IMR-90 (cell line): ENCODE data around the gene EDEM3. TPM values are rescaled to one million over a fixed set of nuclear protein-coding genes. Genes with fewer than 3 reads are reported as not detected.
A peak's percentile ranks its signal among the peaks of the same experiment; 100 is the strongest.

ENCODE experiments used
- ATAC-seq: fragments of 200-7000 bp; cut with Tn5 transposase; 2 replicates; pipeline ENCODE4 v1.9.1; 2020; ENCODE audit warnings: low read depth, mild to moderate bottlenecking, moderate library complexity
- BruUV-seq: library from RNA; stranded (reverse); fragments of 400-500 nt; replicated peaks from 2 replicates; lab custom pipeline; 2021; lab: Mats Ljungman, UMichigan
- CTCF ChIA-PET: fragments of 300-600 bp; formaldehyde crosslinking; extraction: SDS; loops from one replicate; lab custom pipeline; 2021; ENCODE audit warnings: antibody characterized with exemption; lab: Yijun Ruan, JAX
- POLR2A ChIA-PET: fragments of 300-600 bp; sonication (Branson Sonifier 250); formaldehyde crosslinking; loops from one replicate; lab custom pipeline; 2022; ENCODE audit warnings: antibody characterized with exemption; ENCODE audit not compliant: unreplicated experiment; lab: Charles Lee
- DNase-seq: peaks from one replicate; pipeline ENCODE4 v3.0.0; 2013
- H2AFZ ChIP-seq: replicated peaks from 2 replicates; pipeline ENCODE3; 2013; ENCODE audit warnings: low read length, mild to moderate bottlenecking; ENCODE audit not compliant: poor library complexity
- H2AK5ac ChIP-seq: 2 replicates; pipeline ENCODE4 v1.6.1; 2013; ENCODE audit warnings: low read depth, low read length, inconsistent platforms
- H2AK9ac ChIP-seq: replicated peaks from 2 replicates; pipeline ENCODE3; 2013; ENCODE audit warnings: mild to moderate bottlenecking, low read depth, low read length, moderate library complexity; ENCODE audit not compliant: poor library complexity
- H2BK120ac ChIP-seq: 2 replicates; pipeline ENCODE4 v1.6.1; 2013; ENCODE audit warnings: low read depth, low read length, inconsistent platforms
- H2BK15ac ChIP-seq: 3 replicates; pipeline ENCODE4 v1.6.1; 2013; ENCODE audit warnings: low read depth, low read length, inconsistent platforms
- H2BK20ac ChIP-seq: 2 replicates; pipeline ENCODE4 v1.6.1; 2013; ENCODE audit warnings: low read depth, mild to moderate bottlenecking, inconsistent platforms, low read length, moderate library complexity
- H2BK5ac ChIP-seq: 2 replicates; pipeline ENCODE4 v1.6.1; 2013; ENCODE audit warnings: mild to moderate bottlenecking, low read depth, low read length, inconsistent platforms; ENCODE audit not compliant: poor library complexity, severe bottlenecking
- H3K14ac ChIP-seq: replicated peaks from 2 replicates; pipeline ENCODE4 v1.6.1; 2013; ENCODE audit warnings: low read depth, low read length, inconsistent platforms
- H3K18ac ChIP-seq: 2 replicates; pipeline ENCODE4 v1.6.1; 2013; ENCODE audit warnings: low read depth, low read length, control low read depth
- H3K23ac ChIP-seq: 2 replicates; pipeline ENCODE4 v1.6.1; 2013; ENCODE audit warnings: low read depth, low read length, inconsistent platforms
- H3K27ac ChIP-seq: 2 replicates; pipeline ENCODE4 v1.5.1; 2013; ENCODE audit warnings: mild to moderate bottlenecking, control low read depth, low read length; ENCODE audit not compliant: insufficient read depth
- H3K27me3 ChIP-seq: 2 replicates; pipeline ENCODE4 v1.6.1; 2013; ENCODE audit warnings: low read length; ENCODE audit not compliant: control insufficient read depth, insufficient read depth
- H3K36me3 ChIP-seq: 2 replicates; pipeline ENCODE4 v1.6.1; 2013; ENCODE audit warnings: low read length, mixed read lengths; ENCODE audit not compliant: control insufficient read depth, insufficient read depth
- H3K4ac ChIP-seq: 2 replicates; pipeline ENCODE4 v1.6.1; 2013; ENCODE audit warnings: low read depth, low read length, inconsistent platforms
- H3K4me1 ChIP-seq: 2 replicates; pipeline ENCODE4 v1.6.1; 2013; ENCODE audit warnings: low read length, mixed read lengths; ENCODE audit not compliant: control insufficient read depth, insufficient read depth
- H3K4me2 ChIP-seq: 2 replicates; pipeline ENCODE4 v1.6.1; 2013; ENCODE audit warnings: low read depth, mild to moderate bottlenecking, control low read depth, low read length, moderate library complexity
- H3K4me3 ChIP-seq: 2 replicates; pipeline ENCODE4 v1.5.1; 2013; ENCODE audit warnings: low read depth, mild to moderate bottlenecking, control low read depth, low read length, moderate library complexity; ENCODE audit not compliant: insufficient read depth
- H3K56ac ChIP-seq: 2 replicates; pipeline ENCODE4 v1.6.1; 2013; ENCODE audit warnings: low read length, inconsistent platforms; ENCODE audit not compliant: insufficient read depth; ENCODE audit errors: extremely low read depth
- H3K79me1 ChIP-seq, 2 experiments: 2 replicates each; pipeline ENCODE4 v1.6.1; 2013; ENCODE audit warnings: low read length in 2 of 2, inconsistent platforms in 1 of 2, low read depth in 1 of 2
- H3K9ac ChIP-seq: 2 replicates; pipeline ENCODE4 v1.6.1; 2013; ENCODE audit warnings: low read depth, low read length, control low read depth
- H3K9me1 ChIP-seq: 2 replicates; pipeline ENCODE4 v1.6.1; 2013; ENCODE audit warnings: low read length, inconsistent platforms; ENCODE audit not compliant: insufficient read depth
- H3K9me3 ChIP-seq: 2 replicates; pipeline ENCODE4 v1.6.1; 2013; ENCODE audit warnings: low read length; ENCODE audit not compliant: control insufficient read depth, insufficient read depth
- H4K20me1 ChIP-seq: 2 replicates; pipeline ENCODE4 v1.6.1; 2013; ENCODE audit warnings: low read length, inconsistent platforms; ENCODE audit not compliant: insufficient read depth
- H4K5ac ChIP-seq: 2 replicates; pipeline ENCODE4 v1.6.1; 2013; ENCODE audit warnings: mild to moderate bottlenecking, low read depth, low read length, control low read depth
- H4K8ac ChIP-seq, 2 experiments: 2 replicates each; pipeline ENCODE4 v1.6.1; 2013; ENCODE audit warnings: low read depth in 2 of 2, low read length in 2 of 2, control low read depth in 1 of 2, inconsistent platforms in 1 of 2
- H4K91ac ChIP-seq: 2 replicates; pipeline ENCODE4 v1.6.1; 2013; ENCODE audit warnings: low read depth, low read length, inconsistent platforms; ENCODE audit not compliant: insufficient read depth
- BHLHE40 ChIP-seq: fragments of 150-350 bp; IDR thresholded peaks from 2 replicates; pipeline ENCODE4 v1.6.1; 2016; ENCODE audit warnings: mild to moderate bottlenecking, low read depth, low read length
- CEBPB ChIP-seq: IDR thresholded peaks from 2 replicates; pipeline ENCODE4 v1.6.1; 2012; ENCODE audit warnings: low read depth, low read length, improper control_type of control experiment
- CHD1 ChIP-seq: IDR thresholded peaks from 2 replicates; pipeline ENCODE4 v1.6.1; 2012; ENCODE audit warnings: low read depth, low read length, improper control_type of control experiment
- CTCF ChIP-seq: conservative IDR thresholded peaks from 2 replicates; pipeline ENCODE4 v1.5.1; 2012; ENCODE audit warnings: mild to moderate bottlenecking, low read depth, low read length, improper control_type of control experiment
- ELK1 ChIP-seq: fragments of 150-350 bp; IDR thresholded peaks from 2 replicates; pipeline ENCODE4 v1.6.1; 2016; ENCODE audit warnings: low read depth, mild to moderate bottlenecking, low read length, moderate library complexity, borderline replicate concordance
- FOS ChIP-seq: fragments of 150-350 bp; IDR thresholded peaks from 2 replicates; pipeline ENCODE4 v1.6.1; 2016; ENCODE audit warnings: low read depth, low read length
- MAFK ChIP-seq: IDR thresholded peaks from 2 replicates; pipeline ENCODE4 v1.6.1; 2012; ENCODE audit warnings: low read depth, low read length, improper control_type of control experiment
- MAZ ChIP-seq: IDR thresholded peaks from 2 replicates; pipeline ENCODE4 v1.6.1; 2012; ENCODE audit warnings: low read depth, mild to moderate bottlenecking, low read length, improper control_type of control experiment, moderate library complexity, borderline replicate concordance
- MXI1 ChIP-seq: IDR thresholded peaks from 2 replicates; pipeline ENCODE4 v1.6.1; 2012; ENCODE audit warnings: low read depth, mild to moderate bottlenecking, low read length, moderate library complexity, borderline replicate concordance
- NFE2L2 ChIP-seq: fragments of 150-350 bp; IDR thresholded peaks from 2 replicates; pipeline ENCODE4 v1.6.1; 2016; ENCODE audit warnings: low read depth, mild to moderate bottlenecking, low read length
- RFX5 ChIP-seq: IDR thresholded peaks from 2 replicates; pipeline ENCODE4 v1.8.0; 2012; ENCODE audit warnings: low read depth, mild to moderate bottlenecking, low read length, moderate library complexity
- USF2 ChIP-seq: fragments of 150-350 bp; IDR thresholded peaks from 2 replicates; pipeline ENCODE4 v1.6.1; 2017; ENCODE audit warnings: mild to moderate bottlenecking, antibody characterized with exemption, low read length, low read depth
- WGBS, 2 experiments: methylation state at CpG; one replicate each; pipeline versions ENCODE4 v1.1.5 to v1.1.7; 2013; ENCODE audit warnings: missing lambda C conversion rate in 2 of 2; ENCODE audit not compliant: insufficient read length in 1 of 2; ENCODE audit errors: extremely low coverage in 2 of 2; 5-methylcytosine and 5-hydroxymethylcytosine counted together
- dilution Hi-C: fragments of 300-500 bp; cut with HindIII; formaldehyde crosslinking; loops from one replicate; pipeline ENCODE4 v1.14.3; 2018; ENCODE audit warnings: low sequenced_read_pairs; ENCODE audit not compliant: unreplicated experiment
- in situ Hi-C: fragments of 300-500 bp; cut with MboI; formaldehyde crosslinking; loops from 3 replicates; pipeline ENCODE4 v1.14.3; 2019; ENCODE audit warnings: low sequenced_read_pairs, inconsistent platforms, mixed read lengths
- intact Hi-C: fragments of 100-400 bp; cut with micrococcal nuclease; formaldehyde crosslinking; loops from 2 replicates; pipeline ENCODE4 v1.10.0; 2022
- polyA plus RNA-seq, 3 experiments: library from polyadenylated mRNA; depleted of rRNA; stranded (reverse); fragments of >200 nt; gene quantifications; 2 replicates each; pipeline ENCODE4 v1.2.3, GENCODE V29; 2012; ENCODE audit warnings: low replicate concordance in 1 of 3
- total RNA-seq: library from RNA; depleted of rRNA; stranded (reverse); fragments of >200 nt; gene quantifications from 2 replicates; pipeline ENCODE4 v1.2.3, GENCODE V29; 2012

Gene EDEM3
- total and polyA plus RNA-seq, 2 of the 4 experiments (the other 2 are of a cell fraction), result 17.5 to 29.9 TPM

DNA sequence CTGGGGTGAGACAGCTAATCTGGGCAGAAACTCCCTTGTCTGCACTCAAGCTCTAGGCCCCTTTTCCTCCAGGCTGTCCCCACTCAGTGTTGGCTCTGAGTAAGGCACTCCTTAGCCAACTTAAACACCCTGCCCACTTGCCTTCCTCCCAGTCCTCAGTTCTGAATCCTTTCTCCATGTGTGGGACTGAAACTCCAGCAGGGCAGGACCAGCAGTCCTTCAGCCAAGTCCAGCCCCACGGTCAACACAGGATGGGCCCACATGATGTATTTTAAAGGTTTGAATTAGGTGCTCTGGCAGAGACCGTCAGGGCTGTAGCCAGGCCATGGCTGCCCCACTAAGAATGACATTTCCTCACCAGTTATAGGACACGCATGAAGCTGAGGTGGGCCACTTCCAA is 107.8 kb downstream of the EDEM3 start:
- ChIA-PET POLR2A (no interaction called here), CTCF (no interaction called here)
- Histone ChIP-seq H4K91ac (no peak overlapping the region), H2AFZ (no peak overlapping the region), H4K5ac (no peak overlapping the region), H4K20me1 (no peaks in the 10 kb centered on the region), H2AK5ac (peak overlapping the region; percentile 27; the same call in 1 of the 2 replicates), H3K4me3 (no peak overlapping the region), H3K23ac (no peak overlapping the region), H3K9me3 (no peaks in the 10 kb centered on the region), H3K4me1 (peaks cover 9% of the 10 kb centered on the region), H4K8ac (no peak overlapping the region), H3K14ac (no peak overlapping the region), H3K27me3 (peaks cover 2% of the 10 kb centered on the region; the same call in 1 of the 2 replicates), H3K4ac (no peak overlapping the region), H3K36me3 (no peaks in the 10 kb centered on the region), H2BK20ac (peak overlapping the region; percentile 14; the same call in 1 of the 2 replicates), H3K56ac (no peak overlapping the region), H2BK15ac (no peak overlapping the region), H3K9ac (no peak overlapping the region), H3K27ac (no peak overlapping the region), H2BK120ac (no peak overlapping the region), H3K9me1 (peaks cover 8% of the 10 kb centered on the region), H3K4me2 (no peak overlapping the region), H2AK9ac (peak overlapping the region; percentile 15), H2BK5ac (no peak overlapping the region), H3K79me1 (no peaks in the 10 kb centered on the region), H3K18ac (no peak overlapping the region)
- intact Hi-C loops (no loop called here), dilution Hi-C loops (no loop called here), in situ Hi-C loops (no loop called here)
- TF ChIP-seq MAZ (no peak), RFX5 (no peak), MAFK (no peak), NFE2L2 (no peak), MXI1 (no peak), USF2 (no peak), FOS (no peak), BHLHE40 (no peak), ELK1 (no peak), CHD1 (no peak), CTCF (no peak), CEBPB (no peak)
- WGBS, 2 experiments, result no CpG with 5 or more reads among the region's 3 CpGs
- DNase-seq (no peak), ATAC-seq (no peak)
- BruUV-seq, result no TSS peak
